ENCODE data around the gene ZSCAN9. TPM values are rescaled to one million over a fixed set of nuclear protein-coding genes. Genes with fewer than 3 reads are reported as not detected.

ZSCAN9 gene
- total RNA-seq, 2 donors from 2014 or later = 10.4 to 12.8 TPM

DNA sequence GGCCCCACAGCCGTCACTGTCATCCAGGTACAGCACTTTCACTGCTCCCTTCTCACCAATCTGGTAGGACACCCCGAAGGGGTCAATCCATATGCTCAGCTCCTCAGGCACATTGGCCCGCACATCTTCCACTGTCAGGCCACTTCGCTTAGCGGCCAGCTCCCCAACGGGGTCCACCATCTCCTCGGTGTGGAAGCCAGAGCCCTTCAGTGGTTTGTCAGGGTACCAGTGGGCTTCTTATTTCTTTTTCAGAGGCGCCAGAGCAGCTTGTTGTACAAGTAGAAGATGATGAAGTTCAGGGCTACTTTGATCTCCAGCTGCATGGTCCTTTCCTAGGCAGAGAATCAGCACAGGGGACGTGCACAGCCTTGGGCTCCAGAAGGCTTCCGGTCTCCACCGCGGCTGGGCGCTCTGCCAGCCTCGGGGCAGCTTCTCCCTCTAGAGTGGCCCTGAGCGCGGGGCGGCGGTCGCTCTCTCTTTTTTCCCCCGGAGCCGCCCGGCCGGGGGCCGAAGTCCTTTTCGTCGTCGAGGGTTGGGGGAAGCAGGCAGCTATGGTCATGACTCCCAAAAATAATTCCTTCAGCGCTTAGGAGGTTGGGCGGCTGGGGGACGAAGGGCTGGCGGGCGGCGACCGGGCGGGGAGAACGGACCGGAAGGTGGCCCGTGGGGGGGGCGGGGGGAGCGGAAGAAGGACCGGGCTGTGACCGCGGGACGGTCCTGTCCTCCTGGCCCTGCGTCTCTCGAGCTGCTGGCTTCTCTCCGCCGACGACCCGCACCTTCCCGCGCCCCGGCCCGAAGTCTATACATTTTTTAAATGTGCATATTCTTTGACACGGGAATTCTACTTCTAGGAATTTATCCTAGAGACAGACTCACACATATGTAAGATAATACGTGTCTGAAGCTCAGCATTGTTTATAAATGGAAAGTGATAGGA, 6.5 kb upstream of the ZSCAN9 start:
- DNase-seq = peak; percentile 78 to 90
- peak; percentile 90 for ATAC-seq
- intact Hi-C loops (cut with DNase I, micrococcal nuclease) = loop anchor here in 1 of 2 donors (10.0 kb wide), 1 partner anchor 74 kb away; the partner anchor contains the start of gene ZKSCAN8

- no peak for ATAC-seq
- intact Hi-C loops (cut with DNase I, micrococcal nuclease) = no loop called here
- DNase-seq = no peak
These were observed 4.6 kb upstream of the ZSCAN9 start for GRCh38 chr6:28220257-28221133.

DNA sequence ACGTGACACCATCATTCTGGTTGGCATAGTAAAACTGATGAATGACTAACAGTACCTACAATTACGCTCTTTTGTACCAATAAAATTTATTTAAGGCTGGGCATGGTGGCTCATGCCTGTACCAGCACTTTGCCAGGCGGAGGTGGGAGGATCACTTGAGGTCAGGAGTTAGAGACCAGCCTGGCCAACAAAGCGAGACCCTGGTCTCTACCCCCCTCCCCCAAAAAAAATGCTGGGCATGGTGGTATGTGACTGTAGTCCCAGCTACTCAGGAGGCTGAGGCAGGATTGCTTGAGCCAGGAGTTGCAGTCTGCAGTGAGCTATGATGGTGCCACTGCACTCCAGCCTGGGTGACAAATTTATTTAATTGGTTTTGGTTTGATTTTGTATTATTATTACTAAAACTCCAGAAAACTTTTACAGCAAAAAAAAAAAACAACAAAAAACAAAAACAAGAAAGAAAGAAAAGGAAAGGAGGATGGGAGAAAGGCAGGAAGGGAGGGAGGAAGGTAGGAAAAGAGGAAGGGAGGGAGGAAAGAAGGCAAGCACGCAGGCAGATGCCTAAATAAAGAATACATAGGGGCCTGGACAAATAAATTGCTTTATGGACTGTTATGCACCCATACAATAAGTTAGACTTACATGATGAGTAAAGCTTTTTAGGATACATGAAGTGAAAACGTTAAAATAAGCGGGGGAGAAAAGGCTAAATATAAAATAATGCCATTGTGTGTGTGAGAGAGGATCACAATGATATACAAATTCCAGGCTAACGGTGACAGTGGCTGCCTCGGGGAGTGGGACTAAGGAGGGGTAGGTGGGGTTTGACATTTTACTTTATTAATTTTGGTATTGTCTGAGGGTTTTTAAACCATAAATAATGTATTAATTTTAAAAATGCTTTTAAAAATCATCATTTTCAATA, 682 bp upstream of the ZSCAN9 start:
- intact Hi-C loops (cut with DNase I, micrococcal nuclease) = no loop called here
- ATAC-seq (no peak), DNase-seq (no peak)

- no peak for DNase-seq
- intact Hi-C loops (cut with DNase I, micrococcal nuclease) = no loop called here
- ATAC-seq = no peak
These were observed 1.4 kb downstream of the ZSCAN9 start for GRCh38 chr6:28226460-28226859.

- intact Hi-C loops (cut with DNase I, micrococcal nuclease) = no loop called here
- no peak for DNase-seq
- ATAC-seq = no peak
These were observed 7.7 kb downstream of the ZSCAN9 start for GRCh38 chr6:28232785-28233184.

DNA sequence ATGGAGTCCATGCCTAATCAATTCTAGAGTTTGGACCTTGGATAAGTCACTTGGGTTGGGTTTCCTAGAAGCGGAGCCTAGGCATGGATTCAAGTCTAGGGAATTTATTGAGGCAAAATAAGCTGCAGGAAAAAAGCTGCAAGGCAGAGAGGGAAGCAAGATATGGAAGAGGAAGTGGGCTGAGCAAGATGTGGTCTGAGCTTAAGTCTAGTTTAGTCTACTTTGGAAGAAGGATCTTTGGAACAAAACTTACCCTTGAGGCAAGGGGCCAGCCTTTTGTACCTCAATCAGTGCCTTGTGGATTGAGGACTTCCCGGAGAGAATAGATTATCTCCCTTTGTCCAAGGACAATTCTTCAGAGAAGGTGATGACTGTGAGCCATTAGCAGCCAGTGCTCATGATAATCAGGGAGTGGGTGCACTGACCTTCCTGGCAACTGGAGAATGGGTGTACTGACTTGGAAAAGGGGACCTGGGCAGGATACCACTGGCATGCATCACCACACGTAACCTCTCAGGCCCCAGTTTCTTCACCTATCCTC, 10.9 kb downstream of the ZSCAN9 start:
- ATAC-seq = no peak
- no peak for DNase-seq
- intact Hi-C loops (cut with DNase I, micrococcal nuclease) = no loop called here

GRCh38 chr6:28239636-28240035, 14.6 kb downstream of the ZSCAN9 start:
- intact Hi-C loops (cut with DNase I, micrococcal nuclease) = no loop called here
- no peak for ATAC-seq
- DNase-seq = no peak

DNA sequence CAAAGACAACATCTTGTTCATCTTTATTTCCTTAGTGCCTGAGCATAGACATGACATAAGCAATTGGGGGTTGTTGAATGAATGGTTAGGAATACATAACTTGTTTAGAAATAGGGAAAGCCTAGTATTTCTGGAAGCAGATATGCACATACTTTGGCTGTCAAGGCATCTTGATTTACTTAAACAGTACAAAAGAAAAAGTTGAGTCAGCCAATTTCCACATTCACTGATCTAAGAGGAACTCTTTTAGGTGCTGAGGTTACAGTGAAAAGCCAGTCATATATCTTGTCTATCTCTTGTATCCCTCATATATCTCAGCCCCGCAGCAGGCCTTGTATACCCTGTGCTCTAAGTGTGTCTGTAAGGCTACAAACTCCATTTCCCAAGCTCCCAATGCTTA, 15.4 kb downstream of the ZSCAN9 start:
- no peak for ATAC-seq
- DNase-seq = no peak
- intact Hi-C loops (cut with DNase I, micrococcal nuclease) = no loop called here

GRCh38 chr6:28243946-28244345, 18.9 kb downstream of the ZSCAN9 start:
- ATAC-seq (no peak), DNase-seq (no peak)
- intact Hi-C loops (cut with DNase I, micrococcal nuclease) = no loop called here

- intact Hi-C loops (cut with DNase I, micrococcal nuclease) = no loop called here
- ATAC-seq (no peak), DNase-seq (no peak)
These were observed 20.3 kb downstream of the ZSCAN9 start for GRCh38 chr6:28245206-28245941.

DNA sequence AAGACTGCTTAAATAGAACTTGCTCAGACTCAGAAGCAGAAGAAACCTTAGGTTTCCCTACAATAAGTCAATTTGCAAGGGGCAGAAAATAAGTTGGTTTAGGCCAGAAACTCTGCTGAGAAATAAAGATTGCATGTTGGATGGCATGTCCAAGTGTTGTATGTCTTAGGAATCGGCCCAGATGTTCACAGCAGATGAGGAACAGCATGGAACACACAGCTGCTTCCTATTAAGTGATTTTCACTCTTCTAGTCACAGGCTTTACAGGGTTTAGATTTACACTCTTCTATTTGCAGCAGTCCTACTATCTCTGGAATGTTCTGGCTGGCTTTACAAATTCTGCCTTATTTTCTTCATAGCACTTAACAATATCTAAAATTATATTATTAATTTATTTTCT, 23.8 kb downstream of the ZSCAN9 start:
- ATAC-seq (no peak), DNase-seq (no peak)

DNA sequence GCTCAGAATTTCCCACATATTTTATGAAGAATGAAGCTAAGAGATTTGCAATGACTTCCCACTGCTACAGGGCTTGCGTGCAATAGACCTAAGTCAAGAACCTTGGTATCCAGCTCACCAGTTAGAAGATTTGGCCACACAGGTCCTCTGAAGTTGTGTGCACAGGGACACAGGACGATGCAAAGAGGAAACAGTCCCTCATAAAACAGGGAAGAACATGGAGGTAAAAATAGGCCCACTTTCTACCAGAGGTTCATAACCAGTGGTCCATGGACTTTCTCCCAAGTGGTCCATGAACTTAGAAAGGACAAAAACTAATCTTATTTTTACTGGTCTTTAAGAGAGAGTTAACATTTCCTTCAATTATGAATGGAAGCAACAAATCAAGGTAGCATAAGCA, 25.7 kb downstream of the ZSCAN9 start:
- DNase-seq = no peak
- intact Hi-C loops (cut with DNase I, micrococcal nuclease) = no loop called here
- ATAC-seq = no peak

More for the DNA sequence above, 23.8 kb downstream of the ZSCAN9 start:
- intact Hi-C loops (cut with DNase I, micrococcal nuclease) = no loop called here

DNA sequence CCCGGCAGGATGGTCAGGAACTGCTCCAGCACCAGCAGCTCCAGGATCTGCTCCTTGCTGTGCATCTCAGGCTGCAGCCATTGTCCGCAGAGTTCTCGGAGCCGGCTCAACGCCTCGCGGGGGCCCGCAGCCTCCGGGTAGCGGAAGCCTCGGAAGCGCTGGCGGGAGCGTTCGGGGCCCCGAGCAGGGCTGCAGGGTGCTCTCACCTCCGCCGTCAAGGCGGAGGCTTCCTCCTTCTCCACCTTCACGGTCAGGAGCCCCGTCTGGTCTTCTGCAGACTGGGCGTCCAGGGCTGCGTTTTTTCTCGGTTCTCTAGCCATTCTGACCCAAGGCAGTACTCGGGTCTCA, 26.6 kb downstream of the ZSCAN9 start:
- DNase-seq (peak in 1 of 2 donors; percentile 26), ATAC-seq (peak; percentile 76)
- intact Hi-C loops (cut with DNase I, micrococcal nuclease) = no loop called here

- intact Hi-C loops (cut with DNase I, micrococcal nuclease) = no loop called here
- DNase-seq (peak; percentile 80 to 92), ATAC-seq (peak; percentile 99)
These were observed 27.2 kb downstream of the ZSCAN9 start, which contains the start of gene ZKSCAN4 for GRCh38 chr6:28252009-28252975. Gene ZKSCAN4 (minus strand): TSS chr6:28252269. CDS start chr6:28251980, 289 bp downstream.

GRCh38 chr6:28254121-28254519, 29.0 kb downstream of the ZSCAN9 start:
- intact Hi-C loops (cut with DNase I, micrococcal nuclease) = no loop called here
- DNase-seq (no peak), ATAC-seq (no peak)

DNA sequence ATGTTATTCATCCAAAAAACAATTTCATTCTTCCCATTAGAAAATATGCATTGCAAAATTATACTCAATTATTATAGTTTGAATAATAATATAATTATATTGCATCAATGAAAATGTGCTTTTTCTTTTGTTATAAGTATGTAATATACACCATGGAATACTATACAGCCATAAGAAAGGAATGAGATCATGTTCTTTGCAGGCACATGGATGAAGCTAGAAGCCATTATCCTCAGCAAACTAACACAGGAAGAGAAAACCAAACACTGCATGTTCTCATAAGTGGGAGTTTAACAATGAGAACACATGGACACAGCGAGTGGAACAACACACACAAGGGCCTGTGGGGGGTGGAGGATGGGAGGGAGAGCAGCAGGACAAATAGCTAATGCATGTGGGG, 32.0 kb downstream of the ZSCAN9 start:
- DNase-seq = no peak
- ATAC-seq = no peak
- intact Hi-C loops (cut with DNase I, micrococcal nuclease) = no loop called here
